ENCODE measurements around the gene OCSTAMP.

- TF ChIP-seq POLR2AphosphoS5 (IDR thresholded peaks at IDR 0.05) (no peak), POLR2A (IDR thresholded peaks at IDR 0.05) (no peak), EP300 (IDR thresholded peaks at IDR 0.05) (no peak)
- TF ChIP-seq, protein P1, sequence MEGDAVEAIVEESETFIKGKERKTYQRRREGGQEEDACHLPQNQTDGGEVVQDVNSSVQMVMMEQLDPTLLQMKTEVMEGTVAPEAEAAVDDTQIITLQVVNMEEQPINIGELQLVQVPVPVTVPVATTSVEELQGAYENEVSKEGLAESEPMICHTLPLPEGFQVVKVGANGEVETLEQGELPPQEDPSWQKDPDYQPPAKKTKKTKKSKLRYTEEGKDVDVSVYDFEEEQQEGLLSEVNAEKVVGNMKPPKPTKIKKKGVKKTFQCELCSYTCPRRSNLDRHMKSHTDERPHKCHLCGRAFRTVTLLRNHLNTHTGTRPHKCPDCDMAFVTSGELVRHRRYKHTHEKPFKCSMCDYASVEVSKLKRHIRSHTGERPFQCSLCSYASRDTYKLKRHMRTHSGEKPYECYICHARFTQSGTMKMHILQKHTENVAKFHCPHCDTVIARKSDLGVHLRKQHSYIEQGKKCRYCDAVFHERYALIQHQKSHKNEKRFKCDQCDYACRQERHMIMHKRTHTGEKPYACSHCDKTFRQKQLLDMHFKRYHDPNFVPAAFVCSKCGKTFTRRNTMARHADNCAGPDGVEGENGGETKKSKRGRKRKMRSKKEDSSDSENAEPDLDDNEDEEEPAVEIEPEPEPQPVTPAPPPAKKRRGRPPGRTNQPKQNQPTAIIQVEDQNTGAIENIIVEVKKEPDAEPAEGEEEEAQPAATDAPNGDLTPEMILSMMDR (IDR thresholded peaks at IDR 0.05) = no peak
Measured at GRCh38 chr20:46546298-46546697, 4.2 kb downstream of the OCSTAMP start.
